HepG2 (cell line): Measurements from ENCODE around the gene C16orf87. TPM values are rescaled to one million over a fixed set of nuclear protein-coding genes. Genes with fewer than 3 reads are reported as not detected.

Experiments used
- CREBL2 ChIP-seq: sonication (generic); formaldehyde crosslinking; IDR thresholded peaks from 2 replicates; pipeline ENCODE4 v1.8.1; 2023; ENCODE audit warnings: missing genetic modification reagents, mild to moderate bottlenecking, borderline replicate concordance
- FOXJ3 ChIP-seq: sonication (generic); formaldehyde crosslinking; IDR thresholded peaks from 2 replicates; pipeline ENCODE4 v1.4.0; 2020; ENCODE audit warnings: missing genetic modification reagents, mild to moderate bottlenecking, borderline replicate concordance
- GLMP ChIP-seq: sonication (generic); formaldehyde crosslinking; IDR thresholded peaks from 2 replicates; pipeline ENCODE4 v1.9.0; 2021; ENCODE audit warnings: missing genetic modification reagents, mild to moderate bottlenecking, borderline replicate concordance
- HNRNPUL1 ChIP-seq: fragments of 200-400 bp; formaldehyde crosslinking; IDR thresholded peaks from 2 replicates; pipeline ENCODE4 v1.6.1; 2017; ENCODE audit warnings: low read depth, mild to moderate bottlenecking, low read length, moderate library complexity
- MBD4 ChIP-seq: IDR thresholded peaks from 2 replicates; pipeline ENCODE4 v1.6.1; 2012; ENCODE audit warnings: low read length, inconsistent platforms, borderline replicate concordance
- PRDM10 ChIP-seq: sonication (generic); formaldehyde crosslinking; IDR thresholded peaks from 2 replicates; pipeline ENCODE4 v1.4.0; 2020; ENCODE audit warnings: low read depth, missing genetic modification reagents
- SSRP1 ChIP-seq: IDR thresholded peaks from 2 replicates; pipeline ENCODE4 v1.6.1; 2016; ENCODE audit warnings: control low read depth
- TEAD2 ChIP-seq: sonication (generic); formaldehyde crosslinking; IDR thresholded peaks from 2 replicates; pipeline ENCODE4 v1.9.0; 2021; ENCODE audit warnings: missing genetic modification reagents
- TOPORS ChIP-seq: sonication (generic); formaldehyde crosslinking; IDR thresholded peaks from 2 replicates; pipeline ENCODE4 v1.8.0; 2023; ENCODE audit warnings: mild to moderate bottlenecking, missing genetic modification reagents
- ZHX1 ChIP-seq: sonication (generic); formaldehyde crosslinking; IDR thresholded peaks from 2 replicates; pipeline ENCODE4 v1.8.1; 2022; ENCODE audit warnings: low read depth, mild to moderate bottlenecking, missing genetic modification reagents
- ZNF513 ChIP-seq: sonication (generic); formaldehyde crosslinking; conservative IDR thresholded peaks from 2 replicates; pipeline ENCODE4 v1.5.0; 2020; ENCODE audit warnings: missing genetic modification reagents
- ZNF780A ChIP-seq: sonication (generic); formaldehyde crosslinking; IDR thresholded peaks from 2 replicates; pipeline ENCODE4 v1.8.0; 2022; ENCODE audit warnings: mild to moderate bottlenecking, missing genetic modification reagents, moderate library complexity
- ZSCAN25 ChIP-seq: sonication (generic); formaldehyde crosslinking; IDR thresholded peaks from 2 replicates; pipeline ENCODE4 v1.8.0; 2022; ENCODE audit warnings: mild to moderate bottlenecking, missing genetic modification reagents
- polyA plus RNA-seq, 8 experiments: library from polyadenylated mRNA; depleted of rRNA in 3 of 8; stranded (reverse) in 7 of 8; unstranded in 1 of 8; fragments of >200 nt; fragmentation: Illumina TruSeq in 4 of 8; extraction: Trizol in 4 of 8; gene quantifications; 2 replicates each; pipeline versions ENCODE4 v1.2.1 to v1.2.3, GENCODE V29; 2011 to 2016; ENCODE audit warnings: low read depth in 4 of 8, missing spikeins in 1 of 8, mixed read lengths in 1 of 8; ENCODE audit not compliant: insufficient read depth in 1 of 8
- total RNA-seq, 5 experiments: library from RNA; depleted of rRNA; stranded (reverse); fragments of >200 nt; fragmentation: Illumina TruSeq; extraction: Trizol; gene quantifications; 2 replicates each; pipeline ENCODE4 v1.2.3, GENCODE V29; 2016; ENCODE audit warnings: low read depth in 1 of 5
- TF ChIP-seq, protein P1 (sequence below): sonication (generic); formaldehyde crosslinking; IDR thresholded peaks from 2 replicates; pipeline ENCODE4 v1.4.0; 2020; ENCODE audit warnings: missing genetic modification reagents

The C16orf87 gene
- total and polyA plus RNA-seq, 2 of the 13 experiments (the other 11 are each of a cell fraction or from before 2014, with no cell fraction given): 8.6 to 19.5 TPM

GRCh38 chr16:46747777-46748651 is 83.0 kb downstream of the C16orf87 start, which contains the start of gene MYLK3 (continued):
- TF ChIP-seq PRDM10 (no peak), MBD4 (no peak), CREBL2 (CRISPR knock-in tag) (no peak), ZSCAN25 (no peak), ZNF513 (CRISPR knock-in tag) (no peak), TOPORS (CRISPR knock-in tag) (no peak), SSRP1 (CRISPR knock-in tag) (no peak), ZHX1 (no peak), HNRNPUL1 (no peak), TEAD2 (no peak), FOXJ3 (no peak), GLMP (CRISPR knock-in tag) (no peak), ZNF780A (CRISPR knock-in tag) (no peak)
- TF ChIP-seq, protein P1, sequence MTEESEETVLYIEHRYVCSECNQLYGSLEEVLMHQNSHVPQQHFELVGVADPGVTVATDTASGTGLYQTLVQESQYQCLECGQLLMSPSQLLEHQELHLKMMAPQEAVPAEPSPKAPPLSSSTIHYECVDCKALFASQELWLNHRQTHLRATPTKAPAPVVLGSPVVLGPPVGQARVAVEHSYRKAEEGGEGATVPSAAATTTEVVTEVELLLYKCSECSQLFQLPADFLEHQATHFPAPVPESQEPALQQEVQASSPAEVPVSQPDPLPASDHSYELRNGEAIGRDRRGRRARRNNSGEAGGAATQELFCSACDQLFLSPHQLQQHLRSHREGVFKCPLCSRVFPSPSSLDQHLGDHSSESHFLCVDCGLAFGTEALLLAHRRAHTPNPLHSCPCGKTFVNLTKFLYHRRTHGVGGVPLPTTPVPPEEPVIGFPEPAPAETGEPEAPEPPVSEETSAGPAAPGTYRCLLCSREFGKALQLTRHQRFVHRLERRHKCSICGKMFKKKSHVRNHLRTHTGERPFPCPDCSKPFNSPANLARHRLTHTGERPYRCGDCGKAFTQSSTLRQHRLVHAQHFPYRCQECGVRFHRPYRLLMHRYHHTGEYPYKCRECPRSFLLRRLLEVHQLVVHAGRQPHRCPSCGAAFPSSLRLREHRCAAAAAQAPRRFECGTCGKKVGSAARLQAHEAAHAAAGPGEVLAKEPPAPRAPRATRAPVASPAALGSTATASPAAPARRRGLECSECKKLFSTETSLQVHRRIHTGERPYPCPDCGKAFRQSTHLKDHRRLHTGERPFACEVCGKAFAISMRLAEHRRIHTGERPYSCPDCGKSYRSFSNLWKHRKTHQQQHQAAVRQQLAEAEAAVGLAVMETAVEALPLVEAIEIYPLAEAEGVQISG (CRISPR knock-in tag): no peak; the same call in 1 of the 2 replicates
